GM18517 (cell line): Measurements from ENCODE around the gene HMGXB3.
A peak's percentile ranks its signal among the peaks of the same experiment; 100 is the strongest.

ENCODE experiments used
- ATAC-seq: cut with Tn5 transposase; IDR thresholded peaks from one replicate; pipeline ENCODE4 v1.9.1; 2021; ENCODE audit warnings: mild to moderate bottlenecking, moderate library complexity; ENCODE audit not compliant: unreplicated experiment

The HMGXB3 gene

DNA sequence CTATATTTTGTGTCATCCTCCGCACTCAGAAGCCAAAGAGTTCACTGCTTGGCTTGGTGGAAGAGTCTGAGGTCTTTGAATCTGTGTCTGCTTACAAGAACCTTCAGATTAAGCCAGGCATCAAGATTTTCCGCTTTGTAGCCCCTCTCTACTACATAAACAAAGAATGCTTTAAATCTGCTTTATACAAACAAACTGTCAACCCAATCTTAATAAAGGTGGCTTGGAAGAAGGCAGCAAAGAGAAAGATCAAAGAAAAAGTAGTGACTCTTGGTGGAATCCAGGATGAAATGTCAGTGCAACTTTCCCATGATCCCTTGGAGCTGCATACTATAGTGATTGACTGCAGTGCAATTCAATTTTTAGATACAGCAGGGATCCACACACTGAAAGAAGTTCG, 19.3 kb upstream of the HMGXB3 start:
- no peak for ATAC-seq

DNA sequence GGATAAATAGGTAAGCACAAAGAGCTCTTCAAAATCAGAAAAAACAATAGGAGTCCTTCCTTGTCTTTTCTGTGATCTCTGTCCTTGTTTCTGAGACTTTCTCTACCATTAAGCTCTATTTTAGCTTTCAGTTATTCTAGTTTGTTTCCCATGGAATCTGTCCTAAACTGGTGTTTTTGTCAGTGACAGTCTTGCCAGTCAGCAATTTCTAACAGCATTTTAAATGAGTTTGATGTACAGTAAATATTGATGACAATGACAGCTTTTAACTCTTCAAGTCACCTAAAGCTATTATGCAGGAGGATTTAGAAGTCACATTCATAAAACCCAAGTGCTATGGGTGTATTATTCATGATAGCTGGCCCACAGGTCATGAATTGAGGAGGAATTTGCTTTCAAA, 18.0 kb upstream of the HMGXB3 start:
- ATAC-seq = no peak

- no peak for ATAC-seq
Measured at GRCh38 chr5:149988126-149988525, 12.4 kb upstream of the HMGXB3 start.

GRCh38 chr5:149990518-149991376, 9.8 kb upstream of the HMGXB3 start:
- ATAC-seq = peak; percentile 81

GRCh38 chr5:149993471-149993870, 7.1 kb upstream of the HMGXB3 start:
- ATAC-seq = no peak

DNA sequence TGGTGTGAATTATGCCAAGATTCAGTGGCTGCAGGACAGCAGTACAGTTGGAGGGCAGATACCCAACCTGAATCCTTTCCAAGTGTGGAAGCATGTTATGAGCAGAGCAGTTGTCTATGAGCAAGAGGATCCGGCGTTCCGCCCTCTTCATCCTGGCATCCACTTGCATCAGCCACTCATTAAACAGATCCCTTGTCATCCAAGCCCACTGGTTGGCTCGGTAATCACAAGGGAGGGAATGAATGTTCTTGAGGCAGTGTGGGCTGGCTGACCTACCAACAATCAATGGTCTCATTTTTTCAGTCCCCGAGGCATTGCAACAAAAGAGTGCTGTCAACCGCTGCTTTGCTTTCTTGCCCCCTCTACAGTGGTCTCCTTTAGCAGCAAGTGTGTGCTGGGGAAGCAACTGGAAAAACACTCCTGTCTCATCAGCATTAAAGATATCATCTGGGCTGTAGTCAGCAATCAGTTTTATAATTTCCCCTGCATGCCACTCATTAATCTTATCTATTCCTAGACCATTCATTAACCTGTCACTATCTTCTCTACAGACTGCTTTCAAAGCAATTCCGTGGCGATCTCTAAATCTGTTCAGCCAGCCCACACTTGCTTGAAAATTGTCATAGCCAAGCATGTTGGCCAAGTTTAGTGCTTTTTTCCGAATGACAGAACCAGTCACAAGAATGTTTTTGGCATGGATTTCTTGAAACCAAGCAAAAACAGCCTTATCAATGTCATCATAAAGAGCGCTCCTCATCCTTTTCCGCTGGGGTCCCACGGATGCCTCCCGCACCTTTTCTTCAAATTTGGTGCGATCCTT, 4.9 kb upstream of the HMGXB3 start:
- ATAC-seq = no peak

DNA sequence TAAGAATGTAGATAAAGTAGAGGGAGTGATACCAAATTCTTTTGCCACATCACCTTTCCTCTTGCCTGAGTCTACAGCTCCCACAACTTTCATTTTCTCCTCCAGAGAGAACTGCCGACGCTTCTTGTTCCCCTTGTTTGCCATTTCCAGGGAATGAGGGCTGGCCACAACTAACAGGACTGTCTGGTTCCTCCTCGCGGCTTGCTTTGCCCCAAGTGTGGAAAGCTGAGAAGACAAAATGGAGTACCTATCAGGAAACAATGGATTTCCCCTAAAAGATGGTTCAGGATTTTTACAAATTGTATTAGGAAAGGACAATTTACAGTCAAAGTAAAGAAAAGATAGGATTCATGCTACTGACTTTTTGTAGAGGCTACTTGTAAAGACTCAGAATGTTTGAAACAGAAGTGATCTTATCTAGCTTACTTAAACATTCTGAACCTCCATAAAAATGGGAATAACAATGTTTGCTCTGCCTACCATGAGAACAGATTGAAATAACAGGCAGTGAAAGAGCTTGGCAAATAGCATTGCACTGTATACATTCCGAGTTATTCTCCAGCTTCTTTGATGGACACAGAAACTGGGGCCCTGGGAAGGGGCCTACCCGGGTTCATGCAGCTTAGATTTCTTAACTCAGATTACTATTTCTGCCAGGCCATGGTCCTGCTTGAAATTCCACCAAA, 4.2 kb upstream of the HMGXB3 start:
- no peak for ATAC-seq

- no peak for ATAC-seq
Measured at GRCh38 chr5:149998281-149998680, 2.3 kb upstream of the HMGXB3 start.

- no peak for ATAC-seq
Measured at GRCh38 chr5:149999359-149999758, 1.2 kb upstream of the HMGXB3 start.

DNA sequence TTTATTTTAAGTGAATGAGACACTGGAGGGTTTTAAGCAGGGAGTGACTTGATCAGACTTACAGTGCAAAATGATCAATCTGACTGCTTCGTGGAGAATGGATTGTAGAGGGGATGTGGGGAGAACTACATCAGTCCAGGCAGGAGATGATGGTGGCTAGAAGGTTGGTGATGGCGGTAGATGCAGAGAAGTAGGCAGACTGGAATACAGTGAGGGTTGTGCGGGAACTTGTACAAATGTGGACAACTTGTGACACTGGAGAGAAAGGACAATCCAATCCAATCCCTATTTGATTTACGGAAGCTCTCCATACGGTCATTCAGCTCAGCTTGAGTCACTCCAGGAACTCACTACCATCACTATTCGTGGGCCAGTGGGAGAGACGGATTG, 678 bp upstream of the HMGXB3 start:
- ATAC-seq = no peak

- ATAC-seq = peak; percentile 6
Measured at GRCh38 chr5:150000990-150001659, 586 bp downstream of the HMGXB3 start.

DNA sequence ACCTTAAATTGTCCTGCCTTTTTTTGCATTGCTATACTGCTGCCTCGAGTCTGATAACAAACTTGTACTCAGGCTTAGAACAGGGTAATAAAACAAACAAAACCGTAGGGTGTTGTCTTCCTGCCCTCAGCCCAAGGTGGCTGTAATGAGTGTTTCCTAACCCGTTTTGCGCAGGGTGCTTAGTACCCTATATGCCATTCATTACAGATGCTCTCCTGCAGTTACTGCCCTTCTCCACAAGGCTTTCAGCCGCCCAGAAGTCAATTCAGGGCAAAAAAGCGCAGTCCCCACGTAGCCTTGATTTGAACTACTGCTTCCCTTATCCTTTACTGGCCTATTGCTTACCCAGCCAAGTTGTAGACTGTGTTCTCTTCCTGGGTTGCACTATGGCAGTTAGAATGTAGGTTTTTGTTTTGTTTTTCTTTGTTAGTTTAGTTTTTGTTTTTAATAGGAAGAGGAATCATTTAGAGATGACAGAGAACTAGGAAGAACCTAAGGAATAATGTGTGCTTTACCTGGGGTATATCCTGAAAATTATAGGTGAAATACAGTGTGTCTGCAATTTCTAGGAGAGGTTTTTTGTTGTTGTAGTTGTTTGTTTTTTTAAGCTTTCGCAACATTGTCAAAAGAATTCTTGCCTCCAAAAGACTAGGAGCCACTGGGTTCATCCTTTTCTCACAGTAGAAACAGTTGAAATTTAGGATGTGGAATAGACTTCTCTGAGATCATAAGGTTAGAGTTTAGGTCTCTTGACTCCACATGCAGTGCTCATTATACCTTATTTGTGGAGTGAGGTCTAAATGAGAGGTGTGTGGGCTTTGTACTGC, 1.3 kb downstream of the HMGXB3 start:
- peak; percentile 76 for ATAC-seq

DNA sequence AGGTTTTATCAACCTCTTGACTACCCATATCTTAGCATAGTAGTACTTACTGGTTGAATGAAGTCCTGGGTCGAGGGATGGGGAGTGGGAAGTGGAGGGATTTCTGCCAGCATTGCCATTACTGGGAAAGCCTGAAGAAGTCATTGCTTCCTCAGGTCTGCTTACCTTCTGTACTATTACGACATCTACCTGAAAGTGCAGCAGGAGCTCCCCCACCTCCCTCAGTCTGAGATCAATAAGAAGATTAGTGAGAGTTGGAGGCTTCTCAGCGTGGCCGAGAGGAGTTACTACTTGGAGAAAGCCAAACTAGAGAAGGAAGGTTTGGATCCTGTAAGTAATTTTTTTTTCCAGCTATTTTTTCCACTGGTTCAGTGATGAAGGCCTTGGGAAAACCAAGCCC, 5.8 kb downstream of the HMGXB3 start:
- ATAC-seq = no peak

DNA sequence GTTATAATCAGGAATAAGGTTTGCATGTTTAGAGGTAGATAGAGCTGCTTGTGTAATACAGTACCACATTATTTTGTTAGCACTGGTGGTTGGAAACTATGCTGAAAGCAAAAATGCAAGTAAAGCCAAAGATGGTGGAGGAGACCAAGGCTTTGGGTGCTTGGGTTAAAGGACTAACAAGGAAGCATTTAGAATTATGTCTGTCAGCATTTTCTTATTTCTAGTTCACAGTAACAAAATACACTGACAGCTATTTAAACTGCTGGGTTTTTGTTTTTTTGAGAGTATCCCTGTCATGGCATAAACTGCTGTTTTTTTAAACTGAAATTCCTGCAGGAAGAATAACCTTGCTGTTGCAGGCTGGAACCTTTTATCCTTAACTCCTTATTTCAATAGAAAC, 6.5 kb downstream of the HMGXB3 start:
- ATAC-seq = no peak

DNA sequence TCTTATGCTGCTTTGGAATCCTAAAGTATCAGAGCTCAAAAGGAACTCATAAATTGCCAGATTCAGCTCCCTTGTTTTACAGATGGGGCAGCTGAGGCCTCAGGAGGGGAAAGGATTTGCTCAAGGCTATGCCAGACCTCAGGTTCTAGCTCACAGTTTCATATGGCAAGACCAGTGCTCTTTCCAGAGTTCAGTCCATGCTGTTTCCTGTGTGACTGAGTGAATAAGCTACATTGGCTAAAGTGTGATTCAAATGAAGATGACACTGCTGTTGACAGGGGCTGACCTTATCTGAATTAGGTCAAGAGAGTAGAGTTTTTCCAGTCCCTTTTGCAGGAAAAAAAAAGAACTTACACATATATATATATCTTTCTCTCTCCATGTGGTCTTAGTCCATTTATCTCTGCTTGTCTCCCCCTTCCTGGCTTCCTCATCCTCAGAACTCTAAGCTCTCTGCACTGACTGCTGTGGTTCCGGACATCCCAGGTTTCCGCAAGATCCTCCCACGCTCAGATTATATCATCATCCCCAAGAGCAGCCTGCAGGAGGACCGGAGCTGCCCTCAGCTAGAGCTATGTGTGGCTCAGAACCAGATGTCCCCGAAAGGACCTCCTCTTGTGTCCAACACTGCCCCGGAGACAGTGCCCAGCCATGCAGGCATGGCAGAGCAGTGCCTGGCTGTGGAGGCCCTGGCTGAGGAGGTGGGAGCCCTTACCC, 9.3 kb downstream of the HMGXB3 start:
- ATAC-seq = no peak

- no peak for ATAC-seq
Measured at GRCh38 chr5:150013931-150014330, 13.4 kb downstream of the HMGXB3 start.

- ATAC-seq = no peak
Measured at GRCh38 chr5:150014456-150014855, 13.9 kb downstream of the HMGXB3 start.

GRCh38 chr5:150015415-150015814, 14.9 kb downstream of the HMGXB3 start:
- ATAC-seq = no peak

DNA sequence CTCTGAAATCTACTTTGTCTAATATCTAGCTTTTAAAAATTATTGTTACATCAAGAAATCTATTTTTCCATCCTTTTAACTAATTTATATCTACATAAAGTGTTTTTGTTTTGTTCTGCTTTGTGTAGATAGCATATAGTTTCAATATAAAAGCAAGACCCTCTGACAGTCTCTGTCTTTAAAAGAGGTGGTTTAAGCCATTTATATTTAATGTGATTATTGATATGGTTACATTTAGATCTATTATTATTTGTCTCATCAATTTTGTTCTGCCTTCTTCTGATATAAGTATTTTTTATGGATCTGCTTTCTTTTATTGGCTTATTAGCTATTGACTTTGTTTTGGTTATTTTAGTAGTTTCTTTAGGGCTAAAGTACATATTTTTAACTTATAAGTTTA, 16.0 kb downstream of the HMGXB3 start:
- no peak for ATAC-seq
